CD4-positive, alpha-beta T cell (primary cell): ENCODE measurements around the gene NMNAT2. TPM values are rescaled to one million over a fixed set of nuclear protein-coding genes. Genes with fewer than 3 reads are reported as not detected.

Experiments
- ATAC-seq: fragments of 200-7000 bp; cut with Tn5 transposase; one replicate; pipeline ENCODE4 v1.10.0; 2022; ENCODE audit warnings: mild to moderate bottlenecking; ENCODE audit not compliant: poor library complexity
- CTCF ChIA-PET: fragments of 350-600 bp; sonication (Branson Sonifier 250); formaldehyde crosslinking; loops from one replicate; lab custom pipeline; 2021; ENCODE audit warnings: antibody characterized with exemption, inconsistent platforms; lab: Charles Lee
- POLR2A ChIA-PET: fragments of 350-600 bp; sonication (Branson Sonifier 250); formaldehyde crosslinking; loops from one replicate; lab custom pipeline; 2021; ENCODE audit warnings: antibody characterized with exemption, inconsistent platforms; lab: Charles Lee
- DNase-seq, 14 experiments: peaks; one replicate each; pipeline ENCODE4 v3.0.0-alpha.2; 2013 to 2020; ENCODE audit warnings: mixed read lengths in 2 of 14
- H3K27ac ChIP-seq, 2 donors: one replicate each; pipeline versions ENCODE4 v1.5.1 to v1.7.0; 2013; ENCODE audit warnings: low read length in 2 of 2, low read depth in 1 of 2, mild to moderate bottlenecking in 1 of 2
- H3K27me3 ChIP-seq, 2 experiments: 1 replicate in 1 of 2; 2 replicates in 1 of 2; pipeline versions ENCODE4 v1.6.1 to v1.7.0; 2013; ENCODE audit warnings: low read length in 2 of 2, control low read depth in 1 of 2, mild to moderate bottlenecking in 1 of 2, moderate library complexity in 1 of 2; ENCODE audit not compliant: insufficient read depth in 2 of 2, control insufficient read depth in 1 of 2
- H3K36me3 ChIP-seq: one replicate; pipeline ENCODE4 v1.6.1; 2013; ENCODE audit warnings: low read length, control low read depth; ENCODE audit not compliant: insufficient read depth
- H3K4me1 ChIP-seq: one replicate; pipeline ENCODE4 v1.6.1; 2013; ENCODE audit warnings: low read length, control low read depth; ENCODE audit not compliant: insufficient read depth
- H3K4me3 ChIP-seq: one replicate; pipeline ENCODE4 v1.5.1; 2013; ENCODE audit warnings: mild to moderate bottlenecking, low read length, moderate library complexity
- H3K9me3 ChIP-seq, 2 experiments: 1 replicate in 1 of 2; 2 replicates in 1 of 2; pipeline versions ENCODE4 v1.6.1 to v1.7.0; 2013; ENCODE audit warnings: low read length in 2 of 2, mild to moderate bottlenecking in 2 of 2, control low read depth in 1 of 2, moderate library complexity in 1 of 2; ENCODE audit not compliant: control insufficient read depth in 1 of 2, insufficient read depth in 1 of 2
- H3K27ac Mint-ChIP-seq: one replicate; pipeline ENCODE4 v1.8.0; 2020; ENCODE audit warnings: mixed read lengths
- H3K27me3 Mint-ChIP-seq: one replicate; pipeline ENCODE4 v1.8.0; 2021; ENCODE audit warnings: mixed read lengths
- H3K36me3 Mint-ChIP-seq: one replicate; pipeline ENCODE4 v1.8.0; 2021; ENCODE audit warnings: low read depth, mixed read lengths
- H3K4me1 Mint-ChIP-seq: one replicate; pipeline ENCODE4 v1.8.0; 2021; ENCODE audit warnings: low read depth, mixed read lengths
- H3K4me3 Mint-ChIP-seq: one replicate; pipeline ENCODE4 v1.8.0; 2020; ENCODE audit warnings: mild to moderate bottlenecking, mixed read lengths
- H3K9me3 Mint-ChIP-seq: one replicate; pipeline ENCODE4 v1.8.0; 2020; ENCODE audit warnings: mixed read lengths
- intact Hi-C, 2 experiments: fragments of 100-400 bp; cut with DNase I in 1 of 2; cut with micrococcal nuclease in 1 of 2; formaldehyde crosslinking; loops; one replicate each; pipeline versions ENCODE4 v1.15.1 to v1.9.0; 2023 to 2025; cut with DNase I, micrococcal nuclease
- total RNA-seq, 174 experiments: library from RNA in 2 of 174; stranded (reverse) in 2 of 174; gene quantifications; one replicate each; pipeline ENCODE4 v1.2.3 and lab custom pipeline; 2021 to 2026
- TF ChIP-seq, protein P1 (sequence below): fragments of 200-600 bp; IDR thresholded peaks from one replicate; pipeline ENCODE4 v1.8.0; 2022; ENCODE audit warnings: antibody characterized with exemption, mild to moderate bottlenecking

NMNAT2 gene
- total RNA-seq, 2 experiments from 2014 or later = not detected

DNA sequence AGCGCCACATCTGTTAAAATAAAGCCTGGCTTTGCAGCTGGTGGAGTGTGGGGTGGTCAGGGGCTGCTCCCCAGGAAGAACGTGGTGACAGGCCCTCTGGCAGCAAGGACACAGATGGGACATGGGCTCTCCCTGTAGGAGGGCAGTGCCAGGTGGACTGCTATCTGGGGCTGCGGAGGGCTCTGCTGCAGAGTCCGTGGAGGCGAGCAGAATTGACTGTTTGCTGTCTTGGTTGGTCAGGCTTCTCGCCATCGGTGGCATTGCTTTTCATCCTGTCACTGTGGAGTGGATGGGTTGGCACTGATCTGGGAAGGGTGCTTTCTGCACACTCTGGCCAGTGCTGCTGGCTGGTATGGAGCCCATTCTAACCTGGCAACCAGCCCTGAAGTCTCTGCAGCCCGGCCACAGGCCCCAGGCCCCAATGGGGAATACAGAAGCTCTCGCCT is 129.1 kb downstream of the NMNAT2 start:
- Mint-ChIP-seq H3K4me1 (no peaks in the 10 kb centered on the region), H3K36me3 (no peaks in the 10 kb centered on the region), H3K9me3 (no peaks in the 10 kb centered on the region), H3K4me3 (no peak overlapping the region), H3K27me3 (peaks cover 4% of the 10 kb centered on the region), H3K27ac (no peak overlapping the region)
- TF ChIP-seq, protein P1, sequence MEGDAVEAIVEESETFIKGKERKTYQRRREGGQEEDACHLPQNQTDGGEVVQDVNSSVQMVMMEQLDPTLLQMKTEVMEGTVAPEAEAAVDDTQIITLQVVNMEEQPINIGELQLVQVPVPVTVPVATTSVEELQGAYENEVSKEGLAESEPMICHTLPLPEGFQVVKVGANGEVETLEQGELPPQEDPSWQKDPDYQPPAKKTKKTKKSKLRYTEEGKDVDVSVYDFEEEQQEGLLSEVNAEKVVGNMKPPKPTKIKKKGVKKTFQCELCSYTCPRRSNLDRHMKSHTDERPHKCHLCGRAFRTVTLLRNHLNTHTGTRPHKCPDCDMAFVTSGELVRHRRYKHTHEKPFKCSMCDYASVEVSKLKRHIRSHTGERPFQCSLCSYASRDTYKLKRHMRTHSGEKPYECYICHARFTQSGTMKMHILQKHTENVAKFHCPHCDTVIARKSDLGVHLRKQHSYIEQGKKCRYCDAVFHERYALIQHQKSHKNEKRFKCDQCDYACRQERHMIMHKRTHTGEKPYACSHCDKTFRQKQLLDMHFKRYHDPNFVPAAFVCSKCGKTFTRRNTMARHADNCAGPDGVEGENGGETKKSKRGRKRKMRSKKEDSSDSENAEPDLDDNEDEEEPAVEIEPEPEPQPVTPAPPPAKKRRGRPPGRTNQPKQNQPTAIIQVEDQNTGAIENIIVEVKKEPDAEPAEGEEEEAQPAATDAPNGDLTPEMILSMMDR = no peak
- no peaks in the 10 kb centered on the region for H3K36me3 ChIP-seq
- no peak overlapping the region for H3K4me3 ChIP-seq
- H3K9me3 ChIP-seq = no peaks in the 10 kb centered on the region
- CTCF ChIA-PET = no interaction called here
- intact Hi-C loops = no loop called here
- no peak overlapping the region for H3K27ac ChIP-seq
- ATAC-seq (no peak), DNase-seq (no peak)
- peaks cover 0 to 2% of the 10 kb centered on the region in 2 experiments for H3K27me3 ChIP-seq
- POLR2A ChIA-PET = no interaction called here
- H3K4me1 ChIP-seq = no peaks in the 10 kb centered on the region

DNA sequence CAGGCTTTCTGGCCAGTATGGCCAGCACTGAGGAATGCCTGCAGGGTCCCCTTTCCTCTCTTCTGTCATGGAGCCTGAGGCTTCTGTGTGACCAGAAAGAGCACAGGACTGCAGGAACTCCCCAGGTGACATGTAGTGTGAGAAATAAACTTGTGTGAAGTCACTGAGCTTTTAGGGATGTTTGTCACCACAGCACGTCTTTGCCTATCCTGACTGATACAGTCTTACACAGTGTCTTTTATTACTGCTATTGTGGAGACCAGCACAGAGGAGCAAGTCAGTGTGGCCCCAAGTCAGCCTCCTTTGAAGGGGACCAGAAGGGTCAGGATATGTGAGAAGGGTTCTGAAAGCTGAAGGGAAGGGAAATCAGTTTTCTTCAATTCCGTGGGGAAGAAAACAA is 129.6 kb downstream of the NMNAT2 start:
- TF ChIP-seq, protein P1 = no peak
- POLR2A ChIA-PET = no interaction called here
- no peak for ATAC-seq

DNA sequence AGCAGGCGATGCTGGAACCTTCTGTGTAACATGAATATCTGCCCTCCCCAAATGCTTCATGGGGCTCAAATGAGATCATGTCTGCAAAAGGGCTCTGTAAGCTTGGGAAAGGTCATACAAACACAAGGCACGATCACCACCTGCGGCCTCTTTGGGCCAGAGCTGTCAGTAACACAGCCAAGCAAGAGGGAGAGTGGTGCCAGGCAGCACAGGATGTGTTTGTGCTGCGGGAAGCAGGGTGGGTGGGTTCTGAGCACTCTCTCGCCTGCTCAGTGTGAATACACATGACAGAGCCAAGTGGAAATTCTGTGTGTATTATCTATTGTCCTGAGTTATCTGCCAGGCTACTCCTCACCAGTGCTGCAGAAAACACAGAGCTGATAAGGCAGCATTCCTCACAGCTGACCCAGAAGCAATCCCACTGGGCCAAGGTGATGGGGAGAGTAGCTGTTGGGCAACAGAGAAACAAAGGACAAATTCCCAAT is 130.9 kb downstream of the NMNAT2 start:
- Mint-ChIP-seq H3K4me1 (no peaks in the 10 kb centered on the region), H3K9me3 (no peaks in the 10 kb centered on the region), H3K4me3 (no peak overlapping the region), H3K36me3 (no peaks in the 10 kb centered on the region), H3K27me3 (peaks cover 9% of the 10 kb centered on the region), H3K27ac (no peak overlapping the region)
- intact Hi-C loops = no loop called here
- ATAC-seq (no peak), DNase-seq (no peak)
- peaks cover 0 to 2% of the 10 kb centered on the region in 2 experiments for H3K27me3 ChIP-seq
- H3K36me3 ChIP-seq = no peaks in the 10 kb centered on the region
- ChIA-PET CTCF (no interaction called here), POLR2A (no interaction called here)
- H3K4me3 ChIP-seq = no peak overlapping the region
- no peak overlapping the region for H3K27ac ChIP-seq
- no peaks in the 10 kb centered on the region for H3K4me1 ChIP-seq
- TF ChIP-seq, protein P1 = no peak
- H3K9me3 ChIP-seq = no peaks in the 10 kb centered on the region

More for the DNA sequence above, 129.6 kb downstream of the NMNAT2 start:
- H3K27me3 Mint-ChIP-seq = peaks cover 7% of the 10 kb centered on the region
- intact Hi-C loops = no loop called here
- Histone ChIP-seq H3K27ac (no peak overlapping the region), H3K36me3 (no peaks in the 10 kb centered on the region), H3K27me3 (peaks cover 0 to 2% of the 10 kb centered on the region in 2 experiments), H3K4me1 (no peaks in the 10 kb centered on the region), H3K9me3 (no peaks in the 10 kb centered on the region), H3K4me3 (no peak overlapping the region)
- no peaks in the 10 kb centered on the region for H3K36me3 Mint-ChIP-seq
- no peak overlapping the region for H3K4me3 Mint-ChIP-seq
- DNase-seq = no peak
- CTCF ChIA-PET = no interaction called here
- H3K9me3 Mint-ChIP-seq = no peaks in the 10 kb centered on the region
- no peaks in the 10 kb centered on the region for H3K4me1 Mint-ChIP-seq
- no peak overlapping the region for H3K27ac Mint-ChIP-seq
